CD4-positive, alpha-beta T cell (primary cell): ENCODE measurements around the gene MIOX. TPM values are rescaled to one million over a fixed set of nuclear protein-coding genes. Genes with fewer than 3 reads are reported as not detected.

Source experiments
- ATAC-seq: fragments of 200-7000 bp; cut with Tn5 transposase; one replicate; pipeline ENCODE4 v1.10.0; 2022; ENCODE audit warnings: mild to moderate bottlenecking; ENCODE audit not compliant: poor library complexity
- CTCF ChIA-PET: fragments of 350-600 bp; sonication (Branson Sonifier 250); formaldehyde crosslinking; loops from one replicate; lab custom pipeline; 2021; ENCODE audit warnings: antibody characterized with exemption, inconsistent platforms; lab: Charles Lee
- POLR2A ChIA-PET: fragments of 350-600 bp; sonication (Branson Sonifier 250); formaldehyde crosslinking; loops from one replicate; lab custom pipeline; 2021; ENCODE audit warnings: antibody characterized with exemption, inconsistent platforms; lab: Charles Lee
- DNase-seq, 14 experiments: peaks; one replicate each; pipeline ENCODE4 v3.0.0-alpha.2; 2013 to 2020; ENCODE audit warnings: mixed read lengths in 2 of 14
- H3K27ac ChIP-seq, 2 donors: one replicate each; pipeline versions ENCODE4 v1.5.1 to v1.7.0; 2013; ENCODE audit warnings: low read length in 2 of 2, low read depth in 1 of 2, mild to moderate bottlenecking in 1 of 2
- H3K27me3 ChIP-seq, 2 experiments: 1 replicate in 1 of 2; 2 replicates in 1 of 2; pipeline versions ENCODE4 v1.6.1 to v1.7.0; 2013; ENCODE audit warnings: low read length in 2 of 2, control low read depth in 1 of 2, mild to moderate bottlenecking in 1 of 2, moderate library complexity in 1 of 2; ENCODE audit not compliant: insufficient read depth in 2 of 2, control insufficient read depth in 1 of 2
- H3K36me3 ChIP-seq: one replicate; pipeline ENCODE4 v1.6.1; 2013; ENCODE audit warnings: low read length, control low read depth; ENCODE audit not compliant: insufficient read depth
- H3K4me1 ChIP-seq: one replicate; pipeline ENCODE4 v1.6.1; 2013; ENCODE audit warnings: low read length, control low read depth; ENCODE audit not compliant: insufficient read depth
- H3K4me3 ChIP-seq: one replicate; pipeline ENCODE4 v1.5.1; 2013; ENCODE audit warnings: mild to moderate bottlenecking, low read length, moderate library complexity
- H3K9me3 ChIP-seq, 2 experiments: 1 replicate in 1 of 2; 2 replicates in 1 of 2; pipeline versions ENCODE4 v1.6.1 to v1.7.0; 2013; ENCODE audit warnings: low read length in 2 of 2, mild to moderate bottlenecking in 2 of 2, control low read depth in 1 of 2, moderate library complexity in 1 of 2; ENCODE audit not compliant: control insufficient read depth in 1 of 2, insufficient read depth in 1 of 2
- H3K27ac Mint-ChIP-seq: one replicate; pipeline ENCODE4 v1.8.0; 2020; ENCODE audit warnings: mixed read lengths
- H3K27me3 Mint-ChIP-seq: one replicate; pipeline ENCODE4 v1.8.0; 2021; ENCODE audit warnings: mixed read lengths
- H3K36me3 Mint-ChIP-seq: one replicate; pipeline ENCODE4 v1.8.0; 2021; ENCODE audit warnings: low read depth, mixed read lengths
- H3K4me1 Mint-ChIP-seq: one replicate; pipeline ENCODE4 v1.8.0; 2021; ENCODE audit warnings: low read depth, mixed read lengths
- H3K4me3 Mint-ChIP-seq: one replicate; pipeline ENCODE4 v1.8.0; 2020; ENCODE audit warnings: mild to moderate bottlenecking, mixed read lengths
- H3K9me3 Mint-ChIP-seq: one replicate; pipeline ENCODE4 v1.8.0; 2020; ENCODE audit warnings: mixed read lengths
- intact Hi-C, 2 experiments: fragments of 100-400 bp; cut with DNase I in 1 of 2; cut with micrococcal nuclease in 1 of 2; formaldehyde crosslinking; loops; one replicate each; pipeline versions ENCODE4 v1.15.1 to v1.9.0; 2023 to 2025; cut with DNase I, micrococcal nuclease
- total RNA-seq, 174 experiments: library from RNA in 2 of 174; stranded (reverse) in 2 of 174; gene quantifications; one replicate each; pipeline ENCODE4 v1.2.3 and lab custom pipeline; 2021 to 2026
- TF ChIP-seq, protein P1 (sequence below): fragments of 200-600 bp; IDR thresholded peaks from one replicate; pipeline ENCODE4 v1.8.0; 2022; ENCODE audit warnings: antibody characterized with exemption, mild to moderate bottlenecking

The MIOX gene
- total RNA-seq, 2 experiments from 2014 or later = not detected

DNA sequence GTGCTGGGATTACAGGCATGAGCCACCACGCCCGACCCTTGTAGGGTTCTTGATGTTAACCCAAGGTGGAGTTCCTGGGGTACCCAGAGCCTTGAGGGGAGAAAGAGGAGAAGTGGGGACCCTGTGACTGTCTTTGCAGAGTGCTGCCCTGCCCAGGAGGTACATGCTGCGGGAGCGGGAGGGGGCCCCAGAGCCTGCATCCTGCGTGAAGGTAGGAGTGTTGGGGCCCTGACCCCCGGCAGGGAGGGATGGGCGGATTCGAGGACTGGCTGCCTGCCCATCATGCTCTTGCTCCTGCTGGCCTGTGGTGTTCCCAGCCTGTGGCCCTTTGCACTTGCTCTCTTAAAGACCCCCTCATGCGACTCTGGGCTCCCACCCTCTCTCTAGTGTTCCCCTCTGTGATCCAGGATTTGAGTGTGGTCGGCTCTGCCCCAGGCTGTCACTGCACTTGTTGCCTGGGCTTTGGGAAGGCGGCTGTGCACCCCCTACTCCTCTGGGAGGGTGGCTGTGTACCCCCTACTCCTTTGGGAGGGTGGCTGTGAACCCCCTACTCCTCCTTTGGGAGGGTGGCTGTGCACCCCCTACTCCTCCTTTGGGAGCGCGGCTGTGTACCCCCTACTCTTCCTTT is 34.3 kb downstream of the MIOX start:
- ChIA-PET CTCF (no interaction called here), POLR2A (no interaction called here)
- ATAC-seq = no peak
- H3K4me1 ChIP-seq = peaks cover 16% of the 10 kb centered on the region
- Mint-ChIP-seq H3K9me3 (no peaks in the 10 kb centered on the region), H3K4me1 (peaks cover 7% of the 10 kb centered on the region), H3K36me3 (peaks cover 66% of the 10 kb centered on the region), H3K27me3 (no peaks in the 10 kb centered on the region), H3K27ac (no peak overlapping the region), H3K4me3 (no peak overlapping the region)
- no peak for DNase-seq
- H3K27me3 ChIP-seq = no peaks in the 10 kb centered on the region
- H3K36me3 ChIP-seq = peaks cover 71% of the 10 kb centered on the region
- H3K9me3 ChIP-seq = no peaks in the 10 kb centered on the region
- no peak overlapping the region for H3K27ac ChIP-seq
- intact Hi-C loops = no loop called here
- TF ChIP-seq, protein P1, sequence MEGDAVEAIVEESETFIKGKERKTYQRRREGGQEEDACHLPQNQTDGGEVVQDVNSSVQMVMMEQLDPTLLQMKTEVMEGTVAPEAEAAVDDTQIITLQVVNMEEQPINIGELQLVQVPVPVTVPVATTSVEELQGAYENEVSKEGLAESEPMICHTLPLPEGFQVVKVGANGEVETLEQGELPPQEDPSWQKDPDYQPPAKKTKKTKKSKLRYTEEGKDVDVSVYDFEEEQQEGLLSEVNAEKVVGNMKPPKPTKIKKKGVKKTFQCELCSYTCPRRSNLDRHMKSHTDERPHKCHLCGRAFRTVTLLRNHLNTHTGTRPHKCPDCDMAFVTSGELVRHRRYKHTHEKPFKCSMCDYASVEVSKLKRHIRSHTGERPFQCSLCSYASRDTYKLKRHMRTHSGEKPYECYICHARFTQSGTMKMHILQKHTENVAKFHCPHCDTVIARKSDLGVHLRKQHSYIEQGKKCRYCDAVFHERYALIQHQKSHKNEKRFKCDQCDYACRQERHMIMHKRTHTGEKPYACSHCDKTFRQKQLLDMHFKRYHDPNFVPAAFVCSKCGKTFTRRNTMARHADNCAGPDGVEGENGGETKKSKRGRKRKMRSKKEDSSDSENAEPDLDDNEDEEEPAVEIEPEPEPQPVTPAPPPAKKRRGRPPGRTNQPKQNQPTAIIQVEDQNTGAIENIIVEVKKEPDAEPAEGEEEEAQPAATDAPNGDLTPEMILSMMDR = no peak
- H3K4me3 ChIP-seq = no peak overlapping the region

DNA sequence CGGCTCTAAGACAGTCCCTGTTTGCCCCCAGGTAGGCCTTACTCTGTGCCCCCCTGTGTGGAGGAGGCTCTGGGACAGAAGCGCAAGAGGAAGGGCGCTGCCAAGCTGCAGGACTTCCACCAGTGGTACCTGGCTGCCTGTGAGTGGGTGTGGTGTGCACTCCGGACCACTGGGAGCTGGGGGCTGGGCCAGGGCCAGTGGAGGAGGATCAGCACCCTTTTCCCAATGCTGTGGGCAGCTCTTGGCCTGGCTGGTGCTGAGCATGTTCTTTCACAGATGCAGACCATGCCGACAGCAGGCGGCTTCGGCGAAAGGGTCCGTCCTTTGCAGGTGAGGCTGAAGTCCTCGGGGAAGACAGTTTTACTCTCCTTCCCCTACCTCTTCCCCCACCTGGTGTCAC is 35.1 kb downstream of the MIOX start:
- peaks cover 59% of the 10 kb centered on the region for H3K36me3 Mint-ChIP-seq
- ChIA-PET POLR2A (interaction anchor here (0.7 kb wide), 1 partner anchor 13 kb away, joined by 3 read pairs; no protein-coding TSS in a partner anchor), CTCF (no interaction called here)
- H3K27me3 Mint-ChIP-seq = no peaks in the 10 kb centered on the region
- H3K4me3 Mint-ChIP-seq = no peak overlapping the region
- Histone ChIP-seq H3K4me3 (no peak overlapping the region), H3K27ac (no peak overlapping the region), H3K9me3 (no peaks in the 10 kb centered on the region), H3K36me3 (peaks cover 64% of the 10 kb centered on the region), H3K4me1 (peaks cover 20% of the 10 kb centered on the region), H3K27me3 (no peaks in the 10 kb centered on the region)
- DNase-seq = no peak
- TF ChIP-seq, protein P1 = no peak
- intact Hi-C loops = no loop called here
- H3K9me3 Mint-ChIP-seq = no peaks in the 10 kb centered on the region
- H3K27ac Mint-ChIP-seq = no peak overlapping the region
- no peak for ATAC-seq
- H3K4me1 Mint-ChIP-seq = peaks cover 9% of the 10 kb centered on the region

- Mint-ChIP-seq H3K4me1 (peaks cover 15% of the 10 kb centered on the region), H3K4me3 (peak overlapping the region; percentile 54), H3K36me3 (peaks cover 59% of the 10 kb centered on the region), H3K27ac (no peak overlapping the region), H3K9me3 (no peaks in the 10 kb centered on the region), H3K27me3 (no peaks in the 10 kb centered on the region)
- DNase-seq (no peak), ATAC-seq (no peak)
- H3K4me1 ChIP-seq = peaks cover 26% of the 10 kb centered on the region
- H3K4me3 ChIP-seq = no peak overlapping the region
- intact Hi-C loops = no loop called here
- H3K27me3 ChIP-seq = no peaks in the 10 kb centered on the region
- ChIA-PET CTCF (no interaction called here), POLR2A (interaction anchor here (0.7 to 1.0 kb wide), 2 partner anchors 13 to 15 kb away, joined by 3 to 5 read pairs; partner anchors contain the start of gene LMF2)
- H3K27ac ChIP-seq = no peak overlapping the region
- TF ChIP-seq, protein P1 = no peak
- no peaks in the 10 kb centered on the region for H3K9me3 ChIP-seq
- H3K36me3 ChIP-seq = peaks cover 58% of the 10 kb centered on the region
Observed at GRCh38 chr22:50522208-50522805, 35.6 kb downstream of the MIOX start.
